ENCODE results near the gene IL18RAP.

IL18RAP gene

DNA sequence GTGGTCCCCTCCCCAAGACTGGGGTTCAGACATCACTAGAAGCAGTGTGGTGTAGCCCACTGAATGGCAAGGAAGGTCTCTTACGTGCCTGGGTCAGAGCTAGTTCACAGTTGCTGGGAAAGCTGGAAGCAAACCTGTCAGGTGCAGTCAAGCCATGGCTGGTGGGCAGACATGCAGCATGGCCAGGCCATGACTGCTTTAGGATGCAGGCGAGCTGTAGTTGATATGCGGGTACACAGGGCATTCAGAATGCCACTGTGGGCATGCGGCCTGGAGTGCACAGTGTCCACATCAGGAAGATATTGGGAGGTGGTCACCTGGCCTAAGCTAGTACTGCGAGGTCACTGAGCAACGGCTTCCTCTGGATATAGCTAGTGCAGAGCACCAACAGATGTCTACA lies 38.2 kb downstream of the IL18RAP start:
- no peak for DNase-seq

- DNase-seq, result no peak
These were observed 40.2 kb downstream of the IL18RAP start for GRCh38 chr2:102463160-102463559.

DNA sequence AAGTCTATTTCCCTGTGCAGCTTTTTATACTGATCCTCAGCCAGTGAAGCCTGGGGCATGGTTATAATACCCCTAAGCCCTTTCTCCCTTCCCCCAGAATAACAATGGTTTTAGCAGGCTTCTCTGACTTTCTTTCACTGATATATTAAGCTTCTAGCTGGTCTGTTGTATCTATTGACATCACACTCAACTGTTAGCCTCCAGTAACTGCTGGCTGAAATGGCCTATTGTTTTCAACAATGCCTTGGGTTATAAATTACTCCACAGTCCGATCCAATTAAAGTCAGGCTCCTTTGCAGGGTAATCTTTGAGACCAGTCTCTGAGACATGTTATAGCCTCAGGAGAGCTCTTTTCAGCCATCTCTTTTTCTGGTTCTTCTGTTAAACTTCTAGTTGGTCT lies 47.2 kb downstream of the IL18RAP start:
- DNase-seq, result no peak

- DNase-seq, result peak in 2 of 4 experiments; percentile 17 to 35
These were observed 50.1 kb downstream of the IL18RAP start, which contains the start of gene SLC9A4 for GRCh38 chr2:102473020-102473419. Gene SLC9A4, plus strand, starts transcription at chr2:102473226. Its CDS starts 534 bp downstream, at chr2:102473760.

DNA sequence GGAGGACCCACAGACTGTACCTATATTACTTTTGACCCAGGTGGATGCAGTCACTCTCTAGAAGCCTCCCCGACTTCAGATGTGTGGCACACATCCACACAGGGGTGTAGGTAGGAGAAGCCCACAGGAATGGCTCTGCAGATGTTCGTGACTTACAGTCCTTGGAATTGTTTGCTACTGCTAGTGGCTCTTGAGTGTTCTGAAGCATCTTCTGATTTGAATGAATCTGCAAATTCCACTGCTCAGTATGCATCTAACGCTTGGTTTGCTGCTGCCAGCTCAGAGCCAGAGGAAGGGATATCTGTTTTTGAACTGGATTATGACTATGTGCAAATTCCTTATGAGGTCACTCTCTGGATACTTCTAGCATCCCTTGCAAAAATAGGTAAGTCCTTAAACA lies 50.7 kb downstream of the IL18RAP start:
- DNase-seq, result no peak

- DNase-seq, result no peak
These were observed 51.8 kb downstream of the IL18RAP start for GRCh38 chr2:102474785-102475184.

- no peak for DNase-seq
These were observed 55.9 kb downstream of the IL18RAP start for GRCh38 chr2:102478686-102479470.

GRCh38 chr2:102480285-102481195 lies 57.6 kb downstream of the IL18RAP start:
- DNase-seq, result no peak

GRCh38 chr2:102481931-102482330 lies 59.0 kb downstream of the IL18RAP start:
- DNase-seq, result no peak

- no peak for DNase-seq
These were observed 60.1 kb downstream of the IL18RAP start for GRCh38 chr2:102483086-102483485.

- no peak for DNase-seq
These were observed 61.5 kb downstream of the IL18RAP start for GRCh38 chr2:102484310-102485061.

DNA sequence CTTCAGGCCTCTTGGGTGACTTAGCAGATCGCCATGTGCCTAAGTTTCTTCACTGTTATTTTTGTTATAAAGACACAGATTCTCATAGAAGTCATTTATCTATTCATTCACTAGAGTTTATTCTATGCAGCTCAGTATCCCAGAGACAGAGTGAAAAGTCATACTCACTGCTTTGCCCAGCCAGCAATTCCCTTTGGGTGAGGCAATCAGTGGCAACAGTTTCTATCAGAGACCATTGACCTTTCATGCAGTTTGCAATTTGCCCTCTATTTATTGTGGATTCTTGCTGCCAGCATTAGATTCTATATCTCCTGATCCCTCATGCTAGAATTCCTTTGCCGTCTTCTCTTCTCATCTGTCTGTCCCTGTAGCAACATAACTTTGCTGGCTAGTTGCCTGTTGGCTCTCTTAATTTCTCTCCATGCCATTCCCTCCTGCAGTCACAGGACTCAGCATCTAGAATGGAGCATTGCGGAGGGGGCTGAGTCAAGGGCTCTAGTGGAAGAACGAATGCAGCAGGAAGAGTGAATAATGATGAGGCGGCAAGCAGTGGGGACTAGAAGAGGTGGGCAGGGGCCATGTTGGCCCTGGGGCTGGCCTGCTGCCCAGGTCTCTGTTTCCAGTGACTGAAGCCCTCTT lies 62.3 kb downstream of the IL18RAP start:
- DNase-seq, result no peak

DNA sequence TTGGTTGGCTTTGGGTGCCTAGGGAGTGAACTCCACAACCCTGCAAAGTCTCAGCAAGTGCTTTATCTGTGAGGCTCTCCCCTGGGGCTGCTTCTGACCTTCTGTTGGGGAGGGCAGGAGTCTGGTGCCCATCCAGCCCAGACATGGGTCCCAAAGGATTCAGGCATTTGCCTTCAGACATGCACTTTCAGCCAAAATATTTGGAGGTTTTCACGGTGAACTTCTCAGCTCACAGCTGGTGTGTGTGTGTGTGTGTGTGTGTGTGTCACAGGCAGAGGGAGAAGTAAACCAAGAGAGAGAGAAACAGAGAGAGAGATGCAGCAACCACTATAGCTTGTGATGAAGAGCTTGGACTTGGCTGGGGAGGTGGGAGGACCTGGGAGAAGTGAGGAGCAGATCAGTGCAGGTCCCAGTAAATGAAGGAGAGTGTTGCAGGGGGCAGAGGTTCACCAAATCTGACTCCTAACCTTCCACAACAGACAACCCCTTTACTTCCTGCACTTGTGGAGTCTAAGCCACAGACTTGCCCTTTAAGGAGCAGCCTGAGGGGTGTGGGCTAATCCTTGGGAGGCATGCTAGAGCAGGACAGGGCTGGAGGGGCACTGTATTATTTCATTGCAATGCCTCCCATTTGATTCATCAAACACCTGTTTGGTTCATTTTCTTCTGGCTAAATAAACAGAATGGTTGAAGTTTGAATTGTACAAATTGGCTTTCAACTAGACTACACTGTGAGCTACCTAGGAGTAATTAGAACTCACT lies 64.2 kb downstream of the IL18RAP start:
- DNase-seq, result no peak

DNA sequence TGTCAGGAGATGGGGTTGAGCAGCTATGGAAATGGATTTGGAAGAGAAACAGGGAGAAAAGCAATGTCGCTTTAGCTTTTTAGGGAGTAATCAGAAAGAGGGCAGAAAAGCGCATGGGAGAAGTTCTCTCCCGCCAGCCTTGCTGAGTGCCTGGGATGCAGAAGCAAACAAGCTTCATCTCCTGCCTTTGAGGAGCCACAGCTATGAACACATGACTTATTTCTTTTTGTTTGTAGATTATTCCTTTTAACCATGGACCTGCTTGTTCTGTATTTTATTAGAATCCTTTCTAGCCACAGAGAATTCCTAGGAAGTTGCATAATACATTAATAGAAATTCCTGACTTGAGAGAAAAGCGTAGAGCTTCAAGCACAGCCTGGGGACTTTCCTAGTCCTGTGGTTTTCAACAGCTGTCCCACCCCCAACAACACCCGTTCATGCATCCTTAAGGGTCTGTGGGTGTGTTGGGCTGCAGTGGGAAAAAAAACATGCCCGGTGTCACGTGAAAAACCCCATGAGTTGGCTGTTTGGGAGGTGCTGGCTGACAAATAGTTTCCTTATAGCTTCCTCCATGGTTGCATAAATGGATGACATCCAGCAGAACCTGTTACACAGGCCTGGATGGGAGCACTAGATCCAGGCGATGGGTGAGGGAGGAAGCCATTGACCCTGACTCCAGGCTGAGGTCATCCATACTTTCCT lies 65.0 kb downstream of the IL18RAP start:
- no peak for DNase-seq

- no peak for DNase-seq
These were observed 66.7 kb downstream of the IL18RAP start for GRCh38 chr2:102489646-102490045.

DNA sequence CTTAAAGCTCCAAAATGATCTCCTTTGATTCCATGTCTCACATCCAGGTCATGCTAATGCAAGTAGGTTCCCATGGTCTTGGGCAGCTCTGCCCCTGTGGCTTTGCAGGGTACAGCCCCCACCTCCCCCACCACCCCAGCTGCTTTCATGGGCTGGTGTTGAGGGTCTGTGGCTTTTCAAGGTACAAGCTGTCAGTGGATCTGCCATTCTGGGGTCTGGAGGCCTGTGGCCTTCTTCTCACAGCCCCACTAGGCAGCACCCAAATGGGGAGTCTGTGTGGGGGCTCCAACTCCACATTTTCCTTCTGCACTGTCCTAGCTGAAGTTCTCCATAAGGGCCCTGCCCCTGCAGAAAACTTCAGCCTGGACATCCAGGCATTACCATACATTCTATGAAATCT lies 69.0 kb downstream of the IL18RAP start:
- DNase-seq, result no peak

GRCh38 chr2:102494570-102494969 lies 71.6 kb downstream of the IL18RAP start:
- DNase-seq, result no peak

GRCh38 chr2:102498414-102498813 lies 75.5 kb downstream of the IL18RAP start:
- no peak for DNase-seq

DNA sequence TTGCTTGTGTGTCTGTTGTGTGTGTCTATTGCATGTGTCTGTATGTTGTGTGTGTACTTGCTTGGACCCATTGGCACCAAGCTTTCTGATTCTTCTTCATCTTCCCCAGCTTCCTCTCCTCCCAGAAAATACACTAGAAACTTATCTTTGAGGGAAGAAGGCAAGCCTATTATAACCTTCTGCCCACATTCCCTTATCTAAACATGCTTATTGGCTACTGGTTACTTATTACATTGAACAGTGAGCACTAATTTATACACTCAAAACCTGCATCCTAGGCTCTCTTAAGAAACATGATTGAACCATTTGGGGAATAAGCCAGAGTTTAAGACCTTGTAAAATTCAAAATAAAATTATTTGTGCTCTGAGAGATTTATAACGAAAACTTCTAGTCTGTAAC lies 76.6 kb downstream of the IL18RAP start:
- no peak for DNase-seq
